OCI-LY3 (cell line): Measurements from ENCODE around the gene SFT2D2.

Source experiments
- H2AFZ ChIP-seq: fragments of 200-600, 300-600 bp; shearing (Covaris generic); 2 replicates; pipeline ENCODE4 v1.6.0; 2014; ENCODE audit warnings: antibody characterized with exemption, low read depth, low read length
- H3K27ac ChIP-seq: fragments of 200-600, 300-600 bp; sonication (generic); 2 replicates; pipeline ENCODE4 v1.5.1; 2014; ENCODE audit warnings: mild to moderate bottlenecking, low read length, moderate library complexity, mixed read lengths
- H3K27me3 ChIP-seq: fragments of 200-600, 300-600 bp; sonication (generic); 2 replicates; pipeline ENCODE4 v1.6.1; 2014; ENCODE audit warnings: low read depth, low read length, mixed read lengths
- H3K36me3 ChIP-seq: fragments of 200-600, 300-600 bp; sonication (generic); replicated peaks from 2 replicates; pipeline ENCODE3; 2014; ENCODE audit warnings: low read depth, low read length, mixed read lengths
- H3K4me1 ChIP-seq: fragments of 300-600, 200-600 bp; sonication (generic); 2 replicates; pipeline ENCODE4 v1.6.1; 2014; ENCODE audit warnings: low read length, mixed read lengths
- H3K4me2 ChIP-seq: fragments of 200-600, 300-600 bp; sonication (generic); 2 replicates; pipeline ENCODE4 v1.6.1; 2014; ENCODE audit warnings: low read length, mixed read lengths
- H3K4me3 ChIP-seq: fragments of 300-600, 200-600 bp; sonication (generic); 2 replicates; pipeline ENCODE4 v1.5.1; 2014; ENCODE audit warnings: antibody characterized with exemption, mild to moderate bottlenecking, low read length, moderate library complexity
- H3K79me2 ChIP-seq: fragments of 300-600, 200-600 bp; shearing (Covaris generic); 2 replicates; pipeline ENCODE4 v1.6.1; 2014; ENCODE audit warnings: mild to moderate bottlenecking, low read length, mixed read lengths
- H3K9ac ChIP-seq: fragments of 300-600, 200-600 bp; shearing (Covaris generic); 2 replicates; pipeline ENCODE4 v1.6.0; 2014; ENCODE audit warnings: mild to moderate bottlenecking, low read length, moderate library complexity
- H3K9me3 ChIP-seq: fragments of 200-600, 300-600 bp; shearing (Covaris generic); 2 replicates; pipeline ENCODE4 v1.6.1; 2014; ENCODE audit warnings: low read length, mixed read lengths; ENCODE audit not compliant: insufficient read depth
- H4K20me1 ChIP-seq: fragments of 200-600, 300-600 bp; sonication (generic); 2 replicates; pipeline ENCODE4 v1.6.1; 2016; ENCODE audit warnings: low read length, mixed read lengths; ENCODE audit not compliant: insufficient read depth
- CTCF ChIP-seq: fragments of 200-600, 300-600 bp; sonication (generic); IDR thresholded peaks from 2 replicates; pipeline ENCODE4 v1.5.1; 2014; ENCODE audit warnings: antibody characterized with exemption, low read length, low read depth
- EZH2phosphoT487 ChIP-seq: fragments of 200-600 bp; shearing (Covaris generic); IDR thresholded peaks from 2 replicates; pipeline ENCODE4 v1.6.1; 2018; ENCODE audit warnings: antibody characterized with exemption, mixed run types, low read depth

SFT2D2 gene

GRCh38 chr1:168190403-168190802 is 35.4 kb upstream of the SFT2D2 start:
- Histone ChIP-seq H3K79me2 (0 out of 2 replicates have a peak, but pooled peaks cover 5% of the 10 kb centered on the region), H3K9me3 (no peaks in the 10 kb centered on the region), H3K36me3 (peaks cover 44% of the 10 kb centered on the region), H2AFZ (no peak overlapping the region), H3K27ac (no peak overlapping the region), H4K20me1 (no peaks in the 10 kb centered on the region), H3K4me1 (no peaks in the 10 kb centered on the region), H3K4me3 (no peak overlapping the region), H3K27me3 (no peaks in the 10 kb centered on the region), H3K4me2 (no peak overlapping the region), H3K9ac (no peak overlapping the region)
- TF ChIP-seq EZH2phosphoT487 (no peak), CTCF (no peak)

GRCh38 chr1:168195199-168196135 is 30.3 kb upstream of the SFT2D2 start:
- no peaks in the 10 kb centered on the region for H3K4me1 ChIP-seq
- peaks cover 52% of the 10 kb centered on the region for H3K36me3 ChIP-seq
- H3K27me3 ChIP-seq: no peaks in the 10 kb centered on the region
- no peak overlapping the region for H3K4me3 ChIP-seq
- no peaks in the 10 kb centered on the region for H3K9me3 ChIP-seq
- no peaks in the 10 kb centered on the region for H3K79me2 ChIP-seq
- TF ChIP-seq EZH2phosphoT487 (no peak), CTCF (no peak)
- no peak overlapping the region for H3K4me2 ChIP-seq
- no peak overlapping the region for H3K9ac ChIP-seq
- H4K20me1 ChIP-seq: no peaks in the 10 kb centered on the region
- no peak overlapping the region for H3K27ac ChIP-seq
- no peak overlapping the region for H2AFZ ChIP-seq

DNA sequence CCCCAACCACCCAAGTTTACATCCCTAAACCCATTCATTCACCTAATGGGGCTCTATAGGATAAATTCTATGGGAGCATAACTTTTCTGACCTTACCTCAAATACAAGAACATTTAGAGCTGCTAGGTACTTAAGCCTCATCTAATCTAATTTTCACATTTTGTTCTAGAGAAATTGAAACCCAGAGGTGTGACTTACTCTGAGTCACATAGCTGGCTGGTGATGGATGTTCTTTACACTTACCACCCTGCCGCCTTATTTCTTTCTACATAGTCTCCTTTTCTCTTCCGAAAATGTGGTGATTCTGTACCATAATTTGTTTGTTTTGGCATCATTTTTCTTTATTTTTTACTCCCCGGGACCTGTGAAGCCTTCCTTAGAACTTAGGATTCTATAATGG is 26.7 kb upstream of the SFT2D2 start:
- TF ChIP-seq CTCF (no peak), EZH2phosphoT487 (no peak)
- no peak overlapping the region for H3K27ac ChIP-seq

GRCh38 chr1:168202941-168203654 is 22.7 kb upstream of the SFT2D2 start:
- no peak for TF ChIP-seq EZH2phosphoT487
- H3K4me1 ChIP-seq: no peaks in the 10 kb centered on the region
- H2AFZ ChIP-seq: no peak overlapping the region
- H3K79me2 ChIP-seq: no peaks in the 10 kb centered on the region
- H3K4me2 ChIP-seq: no peak overlapping the region
- H3K9ac ChIP-seq: no peak overlapping the region
- H3K9me3 ChIP-seq: no peaks in the 10 kb centered on the region
- no peaks in the 10 kb centered on the region for H4K20me1 ChIP-seq
- H3K27me3 ChIP-seq: no peaks in the 10 kb centered on the region
- no peak overlapping the region for H3K4me3 ChIP-seq
- peaks cover 44% of the 10 kb centered on the region for H3K36me3 ChIP-seq
- no peak overlapping the region for H3K27ac ChIP-seq

More for the DNA sequence above, 26.7 kb upstream of the SFT2D2 start:
- H3K79me2 ChIP-seq: no peaks in the 10 kb centered on the region
- H2AFZ ChIP-seq: no peak overlapping the region
- H3K4me3 ChIP-seq: no peak overlapping the region
- no peaks in the 10 kb centered on the region for H3K27me3 ChIP-seq
- no peak overlapping the region for H3K4me2 ChIP-seq
- peaks cover 59% of the 10 kb centered on the region for H3K36me3 ChIP-seq
- H4K20me1 ChIP-seq: no peaks in the 10 kb centered on the region
- H3K9ac ChIP-seq: no peak overlapping the region
- no peaks in the 10 kb centered on the region for H3K4me1 ChIP-seq
- no peaks in the 10 kb centered on the region for H3K9me3 ChIP-seq
